Measurements from ENCODE around the gene SCIMP. TPM values are rescaled to one million over a fixed set of nuclear protein-coding genes. Genes with fewer than 3 reads are reported as not detected.

SCIMP gene
- polyA plus RNA-seq, 1 donor (not counting 4 experiments of a cell fraction or from before 2014, with no cell fraction given), result not detected

DNA sequence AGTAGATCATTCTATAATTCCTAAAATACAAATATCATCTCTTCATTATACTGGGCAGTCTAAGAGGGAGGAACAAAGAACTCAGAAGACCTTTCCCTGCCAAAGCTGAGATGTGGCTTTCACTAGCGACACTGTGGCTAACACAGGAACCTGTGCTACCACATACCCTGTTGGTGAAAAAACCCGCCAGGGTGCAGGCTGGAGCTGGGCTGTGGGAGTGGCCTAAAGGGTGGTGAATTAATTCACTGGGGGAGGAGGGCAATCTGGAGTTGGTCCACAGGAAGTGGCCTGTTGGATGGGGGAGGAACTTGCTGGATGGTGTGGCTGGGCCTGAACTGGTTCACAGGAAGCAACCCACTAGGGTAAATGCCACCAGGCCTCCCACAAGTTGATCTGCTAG, 50.4 kb downstream of the SCIMP start:
- Histone ChIP-seq H4K20me1 (ENCODE audit: control insufficient read depth, extremely low read depth, insufficient read depth, low read length) (no peaks in the 10 kb centered on the region), H3K4me1 (ENCODE audit: control insufficient read depth, extremely low read depth, insufficient read depth, low read length) (no peaks in the 10 kb centered on the region), H3K9ac (ENCODE audit: control insufficient read depth, extremely low read depth, insufficient read depth, low read length) (no peak overlapping the region), H3K9me3 (ENCODE audit: control insufficient read depth, low read depth, low read length) (peaks cover 44% of the 10 kb centered on the region), H2AFZ (ENCODE audit: control insufficient read depth, low read length) (no peak overlapping the region), H3K9me1 (ENCODE audit: control insufficient read depth, extremely low read depth, insufficient read depth, low read length) (no peaks in the 10 kb centered on the region), H3K36me3 (ENCODE audit: control insufficient read depth in 2 of 2, extremely low read depth in 1 of 2, insufficient read depth in 2 of 2, low read length in 2 of 2) (peaks cover 0 to 2% of the 10 kb centered on the region in 2 experiments), H3K79me2 (ENCODE audit: control insufficient read depth, insufficient read depth, low read length) (no peaks in the 10 kb centered on the region), H3K4me2 (ENCODE audit: control insufficient read depth, extremely low read depth, insufficient read depth, low read depth, low read length) (no peak overlapping the region), H3K4me3 (ENCODE audit: control insufficient read depth in 2 of 3, extremely low read depth in 1 of 3, insufficient read depth in 2 of 3, low read depth in 1 of 3, low read length in 3 of 3) (no peak overlapping the region), H3K27ac (ENCODE audit: control insufficient read depth, insufficient read depth, low read length) (no peak overlapping the region), H3K27me3 (ENCODE audit: control insufficient read depth, extremely low read depth, insufficient read depth, low read length) (no peaks in the 10 kb centered on the region)
- dilution Hi-C loops (cut with MboI; ENCODE audit: extremely low pct_ligation_motif_present, low sequenced_read_pairs), result no loop called here
- FAIRE-seq (no peak), DNase-seq (ENCODE audit: low read depth, low spot score) (no peak)
- no peak for TF ChIP-seq EZH2 (IDR thresholded peaks at IDR 0.05; ENCODE audit: low read length)
- TF ChIP-seq, protein P1, sequence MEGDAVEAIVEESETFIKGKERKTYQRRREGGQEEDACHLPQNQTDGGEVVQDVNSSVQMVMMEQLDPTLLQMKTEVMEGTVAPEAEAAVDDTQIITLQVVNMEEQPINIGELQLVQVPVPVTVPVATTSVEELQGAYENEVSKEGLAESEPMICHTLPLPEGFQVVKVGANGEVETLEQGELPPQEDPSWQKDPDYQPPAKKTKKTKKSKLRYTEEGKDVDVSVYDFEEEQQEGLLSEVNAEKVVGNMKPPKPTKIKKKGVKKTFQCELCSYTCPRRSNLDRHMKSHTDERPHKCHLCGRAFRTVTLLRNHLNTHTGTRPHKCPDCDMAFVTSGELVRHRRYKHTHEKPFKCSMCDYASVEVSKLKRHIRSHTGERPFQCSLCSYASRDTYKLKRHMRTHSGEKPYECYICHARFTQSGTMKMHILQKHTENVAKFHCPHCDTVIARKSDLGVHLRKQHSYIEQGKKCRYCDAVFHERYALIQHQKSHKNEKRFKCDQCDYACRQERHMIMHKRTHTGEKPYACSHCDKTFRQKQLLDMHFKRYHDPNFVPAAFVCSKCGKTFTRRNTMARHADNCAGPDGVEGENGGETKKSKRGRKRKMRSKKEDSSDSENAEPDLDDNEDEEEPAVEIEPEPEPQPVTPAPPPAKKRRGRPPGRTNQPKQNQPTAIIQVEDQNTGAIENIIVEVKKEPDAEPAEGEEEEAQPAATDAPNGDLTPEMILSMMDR (optimal IDR thresholded peaks at IDR 0.05 in 1 of 3, IDR thresholded peaks at IDR 0.05 in 1 of 3, conservative IDR thresholded peaks at IDR 0.05 in 1 of 3; ENCODE audit: extremely low read depth in 1 of 3, insufficient read depth in 2 of 3, low read length in 3 of 3), result no peak

DNA sequence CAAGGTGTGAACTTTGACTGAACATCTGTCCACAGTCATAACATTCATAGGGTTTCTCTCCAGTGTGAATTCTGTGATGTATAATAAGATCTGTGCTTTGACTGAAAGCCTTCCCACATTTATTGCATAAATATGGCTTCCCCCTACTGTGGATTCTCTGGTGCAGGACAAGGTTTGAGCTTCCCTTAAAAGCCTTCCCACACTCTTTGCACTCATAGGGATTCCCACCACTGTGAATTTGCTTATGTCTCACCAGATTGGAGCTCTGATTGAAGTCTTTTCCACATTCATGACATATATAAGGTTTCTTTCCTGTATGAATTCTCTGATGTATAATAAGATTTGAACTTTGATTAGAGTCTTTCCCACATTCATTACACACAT, 51.3 kb downstream of the SCIMP start:
- peaks cover 0 to 1% of the 10 kb centered on the region in 2 experiments for H3K36me3 ChIP-seq (ENCODE audit: control insufficient read depth in 2 of 2, extremely low read depth in 1 of 2, insufficient read depth in 2 of 2, low read length in 2 of 2)
- no peak overlapping the region for H3K9ac ChIP-seq (ENCODE audit: control insufficient read depth, extremely low read depth, insufficient read depth, low read length)
- DNase-seq (ENCODE audit: low read depth, low spot score), result no peak
- no peaks in the 10 kb centered on the region for H3K27me3 ChIP-seq (ENCODE audit: control insufficient read depth, extremely low read depth, insufficient read depth, low read length)
- TF ChIP-seq, protein P1 (optimal IDR thresholded peaks at IDR 0.05 in 1 of 3, IDR thresholded peaks at IDR 0.05 in 1 of 3, conservative IDR thresholded peaks at IDR 0.05 in 1 of 3; ENCODE audit: extremely low read depth in 1 of 3, insufficient read depth in 2 of 3, low read length in 3 of 3), result no peak
- no peak for TF ChIP-seq EZH2 (IDR thresholded peaks at IDR 0.05; ENCODE audit: low read length)
- H3K4me3 ChIP-seq (ENCODE audit: control insufficient read depth in 2 of 3, extremely low read depth in 1 of 3, insufficient read depth in 2 of 3, low read depth in 1 of 3, low read length in 3 of 3), result no peak overlapping the region
- no peaks in the 10 kb centered on the region for H3K9me1 ChIP-seq (ENCODE audit: control insufficient read depth, extremely low read depth, insufficient read depth, low read length)
- no peak overlapping the region for H2AFZ ChIP-seq (ENCODE audit: control insufficient read depth, low read length)
- H3K4me1 ChIP-seq (ENCODE audit: control insufficient read depth, extremely low read depth, insufficient read depth, low read length), result no peaks in the 10 kb centered on the region
- no peak overlapping the region for H3K27ac ChIP-seq (ENCODE audit: control insufficient read depth, insufficient read depth, low read length)
- no peaks in the 10 kb centered on the region for H3K79me2 ChIP-seq (ENCODE audit: control insufficient read depth, insufficient read depth, low read length)
- H4K20me1 ChIP-seq (ENCODE audit: control insufficient read depth, extremely low read depth, insufficient read depth, low read length), result no peaks in the 10 kb centered on the region
- H3K9me3 ChIP-seq (ENCODE audit: control insufficient read depth, low read depth, low read length), result peaks cover 47% of the 10 kb centered on the region
- no peak overlapping the region for H3K4me2 ChIP-seq (ENCODE audit: control insufficient read depth, extremely low read depth, insufficient read depth, low read depth, low read length)
- FAIRE-seq, result no peak
- dilution Hi-C loops (cut with MboI; ENCODE audit: extremely low pct_ligation_motif_present, low sequenced_read_pairs), result no loop called here
